SK-N-SH (cell line): Measurements from ENCODE around the gene FIZ1. TPM values are rescaled to one million over a fixed set of nuclear protein-coding genes. Genes with fewer than 3 reads are reported as not detected.

ENCODE experiments used
- CTCF ChIA-PET: fragments of 300-600, 350-600 bp; formaldehyde crosslinking; extraction: SDS; loops from one replicate; lab custom pipeline; 2021; lab: Yijun Ruan, JAX
- POLR2A ChIA-PET: fragments of 350-600 bp; sonication (Branson Sonifier 250); formaldehyde crosslinking; extraction: SDS; loops from one replicate; lab custom pipeline; 2020; ENCODE audit warnings: antibody characterized with exemption, inconsistent platforms; lab: Yijun Ruan, JAX
- DNase-seq: peaks from one replicate; pipeline ENCODE4 v3.0.0; 2012
- H2AFZ ChIP-seq: fragments of 200-600 bp; sonication (generic); 2 replicates; pipeline ENCODE4 v1.8.1; 2016; ENCODE audit warnings: antibody characterized with exemption, mild to moderate bottlenecking, low read depth
- H3F3A ChIP-seq: fragments of 200-600 bp; sonication (generic); replicated peaks from 2 replicates; pipeline ENCODE3; 2016; ENCODE audit warnings: antibody characterized with exemption, mild to moderate bottlenecking; ENCODE audit not compliant: insufficient read depth
- H3K27ac ChIP-seq, 2 experiments: fragments of 200-500 bp in 1 of 2; fragments of 200-600 bp in 1 of 2; sonication (Bioruptor generic) in 1 of 2; sonication (generic), shearing (Covaris generic) in 1 of 2; 2 replicates each; pipeline versions ENCODE4 v1.5.1 to v1.6.1; 2014 to 2016; ENCODE audit warnings: low read depth in 2 of 2, inconsistent platforms in 1 of 2, low read length in 1 of 2, mild to moderate bottlenecking in 1 of 2, mixed read lengths in 1 of 2
- H3K27me3 ChIP-seq: fragments of 200-600 bp; sonication (generic), shearing (Covaris generic); 2 replicates; pipeline ENCODE4 v1.6.1; 2016; ENCODE audit warnings: mixed run types; ENCODE audit not compliant: insufficient read depth
- H3K36me3 ChIP-seq, 2 experiments: fragments of 200-500 bp in 1 of 2; fragments of 200-600 bp in 1 of 2; sonication (Bioruptor generic) in 1 of 2; sonication (generic) in 1 of 2; replicated peaks in 1 of 2; 2 replicates each; pipeline versions ENCODE3 to v1.5.1; 2014 to 2016; ENCODE audit warnings: low read length in 1 of 2, mild to moderate bottlenecking in 1 of 2; ENCODE audit not compliant: insufficient read depth in 2 of 2, control insufficient read depth in 1 of 2
- H3K4me1 ChIP-seq, 2 experiments: fragments of 200-500 bp in 1 of 2; fragments of 200-600 bp in 1 of 2; sonication (Bioruptor generic) in 1 of 2; sonication (generic), shearing (Covaris generic) in 1 of 2; 2 replicates each; pipeline versions ENCODE4 v1.5.1 to v1.6.1; 2014 to 2016; ENCODE audit warnings: low read depth in 1 of 2, low read length in 1 of 2, mixed run types in 1 of 2; ENCODE audit not compliant: insufficient read depth in 2 of 2, control insufficient read depth in 1 of 2
- H3K4me2 ChIP-seq: fragments of 200-600 bp; sonication (generic), shearing (Covaris generic); 2 replicates; pipeline ENCODE4 v1.6.1; 2017; ENCODE audit warnings: mixed run types
- H3K4me3 ChIP-seq, 2 experiments: fragments of 200-500 bp in 1 of 2; fragments of 200-600 bp in 1 of 2; sonication (Bioruptor generic) in 1 of 2; sonication (generic), shearing (Covaris generic) in 1 of 2; 2 replicates each; pipeline versions ENCODE4 v1.5.1 to v1.8.1; 2014 to 2016; ENCODE audit warnings: low read depth in 2 of 2, inconsistent platforms in 1 of 2, low read length in 1 of 2, mild to moderate bottlenecking in 1 of 2, mixed read lengths in 1 of 2, moderate library complexity in 1 of 2
- H3K79me2 ChIP-seq: fragments of 200-600 bp; sonication (generic); 2 replicates; pipeline ENCODE4 v1.8.1; 2017; ENCODE audit warnings: mild to moderate bottlenecking; ENCODE audit not compliant: insufficient read depth
- H3K9ac ChIP-seq: fragments of 200-600 bp; sonication (generic); 2 replicates; pipeline ENCODE4 v1.6.1; 2017; ENCODE audit warnings: mixed run types
- H3K9me2 ChIP-seq: fragments of 200-600 bp; sonication (generic); 2 replicates; pipeline ENCODE4 v1.6.1; 2017; ENCODE audit warnings: mixed run types
- H3K9me3 ChIP-seq: fragments of 200-600 bp; sonication (generic); 2 replicates; pipeline ENCODE4 v1.6.1; 2017; ENCODE audit warnings: mixed run types, mild to moderate bottlenecking, moderate library complexity
- H4K20me1 ChIP-seq: fragments of 200-600 bp; sonication (generic); 2 replicates; pipeline ENCODE4 v1.6.1; 2017; ENCODE audit warnings: mild to moderate bottlenecking, mixed run types; ENCODE audit not compliant: insufficient read depth
- EZH2phosphoT487 ChIP-seq: fragments of 200-600 bp; sonication (generic); IDR thresholded peaks from 2 replicates; pipeline ENCODE4 v1.6.1; 2017; ENCODE audit warnings: low read depth, mixed run types, mild to moderate bottlenecking, antibody characterized with exemption, moderate library complexity, borderline replicate concordance
- FOSL2 ChIP-seq: IDR thresholded peaks from 2 replicates; pipeline ENCODE4 v1.4.0; 2012; ENCODE audit warnings: low read depth, mild to moderate bottlenecking, moderate library complexity, borderline replicate concordance
- IRF3 ChIP-seq: fragments of 150-350 bp; IDR thresholded peaks from 2 replicates; pipeline ENCODE4 v1.6.1; 2016; ENCODE audit warnings: mild to moderate bottlenecking, low read depth, low read length
- JUND ChIP-seq: IDR thresholded peaks from 2 replicates; pipeline ENCODE4 v1.4.0; 2012
- MAX ChIP-seq: IDR thresholded peaks from 2 replicates; pipeline ENCODE4 v1.4.0; 2012; ENCODE audit warnings: low read depth
- PBX3 ChIP-seq: IDR thresholded peaks from 2 replicates; pipeline ENCODE4; 2012
- POLR2AphosphoS5 ChIP-seq: IDR thresholded peaks from 2 replicates; pipeline ENCODE4 v1.6.1; 2012; ENCODE audit warnings: low read depth, low read length
- REST ChIP-seq: IDR thresholded peaks from 2 replicates; pipeline ENCODE4 v1.6.1; 2012; ENCODE audit warnings: mild to moderate bottlenecking, low read depth, low read length, moderate library complexity
- RXRA ChIP-seq: IDR thresholded peaks from 2 replicates; pipeline ENCODE4 v1.4.0; 2012; ENCODE audit warnings: low read depth, mild to moderate bottlenecking, borderline replicate concordance
- SIN3A ChIP-seq: IDR thresholded peaks from 2 replicates; pipeline ENCODE4 v1.6.1; 2012; ENCODE audit warnings: low read depth, mild to moderate bottlenecking, low read length, moderate library complexity, borderline replicate concordance
- TAF1 ChIP-seq: IDR thresholded peaks from 2 replicates; pipeline ENCODE4 v1.6.1; 2012; ENCODE audit warnings: low read depth, mild to moderate bottlenecking, low read length, moderate library complexity, borderline replicate concordance
- TCF12 ChIP-seq: IDR thresholded peaks from 2 replicates; pipeline ENCODE4 v1.4.0; 2012
- TEAD4 ChIP-seq: IDR thresholded peaks from 2 replicates; pipeline ENCODE4 v1.4.0; 2012; ENCODE audit warnings: mild to moderate bottlenecking, borderline replicate concordance; ENCODE audit not compliant: insufficient read depth
- WGBS: methylation state at CpG from one replicate; pipeline ENCODE4 v1.1.6; 2017; ENCODE audit warnings: low lambda C conversion rate; 5-methylcytosine and 5-hydroxymethylcytosine counted together
- polyA plus RNA-seq, 3 experiments: library from polyadenylated mRNA; depleted of rRNA; stranded (reverse); fragments of >200 nt; gene quantifications; 2 replicates each; pipeline ENCODE4 v1.2.3, GENCODE V29; 2012

Gene FIZ1
- polyA plus RNA-seq, 1 of the 3 experiments (the other 2 are of a cell fraction), result 5.7 TPM

- no peaks in the 10 kb centered on the region for H3K9me3 ChIP-seq
- H3K9ac ChIP-seq, result peak overlapping the region; percentile 63
- no peak overlapping the region for H3K4me3 ChIP-seq
- no peaks in the 10 kb centered on the region for H3K79me2 ChIP-seq
- H4K20me1 ChIP-seq, result no peaks in the 10 kb centered on the region
- H3K36me3 ChIP-seq, result no peaks in the 10 kb centered on the region
- ChIA-PET CTCF (interaction anchor here (0.7 to 1.4 kb wide), 2 partner anchors 10 to 33 kb away, joined by 3 read pairs; no protein-coding TSS in a partner anchor), POLR2A (no interaction called here)
- WGBS, result 52% methylated on average over 19 of the region's 36 CpGs
- H3K27me3 ChIP-seq, result no peaks in the 10 kb centered on the region
- H2AFZ ChIP-seq, result peak overlapping the region; percentile 62
- 0 out of 2 replicates have a peak, but pooled peaks have one; percentile 35 for TF ChIP-seq RXRA
- TF ChIP-seq JUND, result peak; percentile 76
- no peak for TF ChIP-seq IRF3
- TF ChIP-seq EZH2phosphoT487, result no peak
- TF ChIP-seq PBX3, result peak; percentile 46
- TF ChIP-seq TCF12, result peak; percentile 48
- 0 out of 2 replicates have a peak, but pooled peaks have one; percentile 14 for TF ChIP-seq TEAD4
- 0 out of 2 replicates have a peak, but pooled peaks have one; percentile 29 for TF ChIP-seq MAX
- peak overlapping the region in 1 of 2 experiments; percentile 93; a peak in 2 of 4 replicates for H3K27ac ChIP-seq
- no peak for DNase-seq
- peaks cover 15% of the 10 kb centered on the region for H3F3A ChIP-seq
- H3K4me1 ChIP-seq, result peaks cover 2 to 28% of the 10 kb centered on the region in 2 experiments; a peak in 3 of 4 replicates
- no peaks in the 10 kb centered on the region for H3K9me2 ChIP-seq
- peak overlapping the region; percentile 62 for H3K4me2 ChIP-seq
These were observed 49.6 kb downstream of the FIZ1 start for GRCh38 chr19:55549500-55550320.

- H3K4me2 ChIP-seq, result peak overlapping the region; percentile 54; the same call in 1 of the 2 replicates
- WGBS, result 29% methylated on average over 17 of the region's 17 CpGs
- peaks cover 2 to 28% of the 10 kb centered on the region in 2 experiments; a peak in 3 of 4 replicates for H3K4me1 ChIP-seq
- H3K4me3 ChIP-seq, result no peak overlapping the region
- CTCF ChIA-PET, result interaction anchor here (0.5 to 1.6 kb wide), 6 partner anchors 30 to 406 kb away, joined by 3 read pairs; no protein-coding TSS in a partner anchor
- no peaks in the 10 kb centered on the region for H3K27me3 ChIP-seq
- no peak for DNase-seq
- H3K9me3 ChIP-seq, result no peaks in the 10 kb centered on the region
- no peak overlapping the region for H3K9ac ChIP-seq
- H3K36me3 ChIP-seq, result no peaks in the 10 kb centered on the region
- peaks cover 15% of the 10 kb centered on the region for H3F3A ChIP-seq
- H3K27ac ChIP-seq, result peak overlapping the region in 1 of 2 experiments; percentile 65; a peak in 2 of 4 replicates
- H3K79me2 ChIP-seq, result no peaks in the 10 kb centered on the region
- H2AFZ ChIP-seq, result peak overlapping the region; percentile 35; the same call in 1 of the 2 replicates
- POLR2A ChIA-PET, result interaction anchor here (0.7 kb wide), 1 partner anchor 34 kb away, joined by 8 read pairs; no protein-coding TSS in a partner anchor
- H3K9me2 ChIP-seq, result no peaks in the 10 kb centered on the region
- H4K20me1 ChIP-seq, result no peaks in the 10 kb centered on the region
- TF ChIP-seq TCF12 (peak; percentile 63), MAX (peak; percentile 58; the same call in 1 of the 2 replicates), TEAD4 (no peak), TAF1 (no peak), REST (no peak), SIN3A (no peak), IRF3 (no peak), JUND (no peak; the same call in 1 of the 2 replicates), FOSL2 (peak; percentile 65), POLR2AphosphoS5 (no peak; the same call in 1 of the 2 replicates)
These were observed 52.3 kb downstream of the FIZ1 start for GRCh38 chr19:55546822-55547614.
